GM06990 (cell line): Measurements from ENCODE around the gene CDK2.

Source experiments
- DNase-seq: peaks from one replicate; pipeline ENCODE4 v3.0.0-alpha.2; 2011; ENCODE audit not compliant: insufficient read length; ENCODE audit errors: extremely low read depth
- H3K27me3 ChIP-seq: replicated peaks from 2 replicates; pipeline ENCODE4 v1.6.0; 2011; ENCODE audit warnings: low read length; ENCODE audit not compliant: control insufficient read depth, insufficient read depth
- H3K36me3 ChIP-seq: 2 replicates; pipeline ENCODE4 v1.5.1; 2011; ENCODE audit warnings: low read length; ENCODE audit not compliant: control insufficient read depth, insufficient read depth
- H3K4me3 ChIP-seq: replicated peaks from 2 replicates; pipeline ENCODE4 v1.5.1; 2011; ENCODE audit warnings: low read depth, mild to moderate bottlenecking, control low read depth, low read length
- TF ChIP-seq, protein P1 (sequence below): IDR thresholded peaks from 2 replicates; pipeline ENCODE4 v1.5.1; 2011; ENCODE audit warnings: low read length, control low read depth, mild to moderate bottlenecking, inconsistent platforms; ENCODE audit not compliant: insufficient read depth, poor library complexity, severe bottlenecking

Gene CDK2

DNA sequence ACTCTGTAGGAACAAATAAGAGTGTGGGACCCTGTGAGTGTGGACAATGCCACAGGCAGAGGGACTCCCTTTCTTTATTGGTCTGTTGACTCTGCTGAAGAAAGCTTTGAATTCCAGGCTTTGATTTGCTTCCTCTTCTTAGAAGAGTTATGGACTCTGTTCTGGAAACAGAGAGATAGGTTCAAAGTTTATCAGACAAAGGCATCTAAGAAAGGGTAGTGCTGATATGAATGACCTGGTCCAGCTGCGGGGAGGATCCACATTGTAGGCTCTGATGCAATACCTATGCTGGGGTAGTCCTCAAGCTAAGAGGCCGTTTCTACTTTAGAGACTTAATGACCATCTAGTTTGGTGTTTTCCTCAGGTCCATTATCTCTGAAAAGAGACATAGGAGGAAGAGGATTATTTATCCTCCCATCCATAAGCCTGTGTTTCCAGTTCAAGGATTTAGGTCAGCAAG lies 43.5 kb downstream of the CDK2 start:
- TF ChIP-seq, protein P1, sequence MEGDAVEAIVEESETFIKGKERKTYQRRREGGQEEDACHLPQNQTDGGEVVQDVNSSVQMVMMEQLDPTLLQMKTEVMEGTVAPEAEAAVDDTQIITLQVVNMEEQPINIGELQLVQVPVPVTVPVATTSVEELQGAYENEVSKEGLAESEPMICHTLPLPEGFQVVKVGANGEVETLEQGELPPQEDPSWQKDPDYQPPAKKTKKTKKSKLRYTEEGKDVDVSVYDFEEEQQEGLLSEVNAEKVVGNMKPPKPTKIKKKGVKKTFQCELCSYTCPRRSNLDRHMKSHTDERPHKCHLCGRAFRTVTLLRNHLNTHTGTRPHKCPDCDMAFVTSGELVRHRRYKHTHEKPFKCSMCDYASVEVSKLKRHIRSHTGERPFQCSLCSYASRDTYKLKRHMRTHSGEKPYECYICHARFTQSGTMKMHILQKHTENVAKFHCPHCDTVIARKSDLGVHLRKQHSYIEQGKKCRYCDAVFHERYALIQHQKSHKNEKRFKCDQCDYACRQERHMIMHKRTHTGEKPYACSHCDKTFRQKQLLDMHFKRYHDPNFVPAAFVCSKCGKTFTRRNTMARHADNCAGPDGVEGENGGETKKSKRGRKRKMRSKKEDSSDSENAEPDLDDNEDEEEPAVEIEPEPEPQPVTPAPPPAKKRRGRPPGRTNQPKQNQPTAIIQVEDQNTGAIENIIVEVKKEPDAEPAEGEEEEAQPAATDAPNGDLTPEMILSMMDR = no peak
- no peak for DNase-seq
- H3K27me3 ChIP-seq = no peaks in the 10 kb centered on the region
- H3K4me3 ChIP-seq = no peak overlapping the region
- no peaks in the 10 kb centered on the region for H3K36me3 ChIP-seq

DNA sequence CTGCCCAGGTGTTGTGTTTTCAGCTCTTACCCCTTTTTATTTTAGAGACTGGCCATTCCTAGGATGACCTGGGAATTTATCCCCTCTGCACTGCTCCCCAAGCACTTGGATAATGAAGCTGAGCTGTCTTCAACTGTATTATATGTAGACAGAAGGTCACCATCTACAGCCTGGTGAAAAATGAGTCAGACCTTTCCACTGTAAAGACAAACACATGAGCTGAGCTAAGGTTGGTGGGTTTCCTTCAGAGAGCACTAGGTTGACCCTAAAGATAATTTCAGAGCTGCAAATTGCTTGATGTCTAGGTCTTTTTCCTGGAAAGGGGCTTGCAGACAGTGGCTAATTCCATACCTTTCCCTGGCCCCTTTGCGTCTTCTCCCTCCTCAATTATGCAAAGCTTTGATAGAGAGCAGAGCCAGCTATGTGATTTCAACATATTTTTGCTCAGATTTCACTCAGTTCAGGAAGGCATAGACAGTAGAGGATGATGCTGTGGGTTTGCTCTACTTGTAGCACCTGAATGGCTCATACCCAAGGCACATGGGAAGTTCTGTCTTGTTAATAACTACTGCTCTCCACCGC lies 45.0 kb downstream of the CDK2 start:
- Histone ChIP-seq H3K4me3 (no peak overlapping the region), H3K27me3 (no peaks in the 10 kb centered on the region), H3K36me3 (no peaks in the 10 kb centered on the region)
- TF ChIP-seq, protein P1 = no peak
- no peak for DNase-seq

DNA sequence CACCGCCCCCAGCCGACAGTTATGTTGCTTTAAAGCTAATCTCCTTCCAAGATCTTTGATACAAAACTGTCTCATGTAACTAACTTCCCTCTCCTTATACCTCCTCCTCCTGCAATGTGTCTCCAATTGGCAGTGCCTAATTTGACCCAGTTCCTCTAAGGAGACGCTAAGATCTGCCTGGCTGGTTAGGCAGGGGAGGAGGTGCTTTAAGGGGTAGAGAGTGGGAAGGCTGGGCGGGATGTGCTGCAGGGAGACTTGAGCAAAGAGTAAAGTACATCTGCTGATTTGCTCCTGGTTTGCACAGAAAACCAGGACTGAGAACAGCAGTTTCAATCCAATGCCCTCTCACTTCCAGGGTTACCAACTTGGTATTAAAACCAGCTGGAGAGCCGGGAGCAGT lies 46.9 kb downstream of the CDK2 start:
- no peak for DNase-seq
- Histone ChIP-seq H3K4me3 (no peak overlapping the region), H3K27me3 (no peaks in the 10 kb centered on the region), H3K36me3 (no peaks in the 10 kb centered on the region)
- TF ChIP-seq, protein P1 = no peak

DNA sequence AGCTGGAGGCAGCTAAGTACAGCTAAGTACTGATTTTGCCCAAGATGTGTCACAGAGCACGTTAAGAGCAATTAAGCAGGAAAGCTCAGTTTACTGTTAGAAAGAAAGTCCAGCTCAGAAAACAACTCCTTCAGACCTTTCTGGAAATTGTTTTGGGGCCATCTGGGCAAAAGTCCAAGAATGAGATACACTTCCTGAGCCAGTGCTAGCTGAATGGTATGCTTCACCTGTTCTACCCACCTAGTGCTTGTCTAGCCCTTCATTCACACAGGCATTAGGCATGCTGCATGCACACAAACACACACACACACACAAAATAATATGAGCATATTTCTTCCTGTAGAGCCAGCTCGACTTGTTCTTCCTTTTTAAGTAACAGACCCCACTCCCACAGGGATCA lies 47.6 kb downstream of the CDK2 start:
- TF ChIP-seq, protein P1 = no peak
- H3K36me3 ChIP-seq = no peaks in the 10 kb centered on the region
- no peak overlapping the region for H3K4me3 ChIP-seq
- no peaks in the 10 kb centered on the region for H3K27me3 ChIP-seq
- DNase-seq = no peak

DNA sequence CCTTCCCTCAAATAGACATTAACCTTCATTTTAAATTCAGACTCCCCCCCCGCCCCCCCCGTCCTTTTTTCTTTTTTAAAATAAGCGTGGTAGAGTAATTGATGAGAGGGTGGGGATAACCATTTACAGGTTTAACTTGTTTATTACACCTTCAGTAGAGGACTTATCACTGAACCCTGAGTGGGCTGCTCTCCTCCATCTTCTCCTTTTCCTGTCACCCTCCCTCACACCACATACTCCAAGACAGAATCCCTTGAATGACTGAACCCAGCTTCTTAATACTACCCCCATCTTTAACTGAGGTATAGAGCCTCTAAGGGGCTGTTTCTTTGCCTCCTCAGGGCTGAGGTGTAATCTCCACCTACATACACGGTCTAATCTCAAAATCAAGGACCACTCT lies 50.6 kb downstream of the CDK2 start:
- H3K4me3 ChIP-seq = no peak overlapping the region
- TF ChIP-seq, protein P1 = no peak

DNA sequence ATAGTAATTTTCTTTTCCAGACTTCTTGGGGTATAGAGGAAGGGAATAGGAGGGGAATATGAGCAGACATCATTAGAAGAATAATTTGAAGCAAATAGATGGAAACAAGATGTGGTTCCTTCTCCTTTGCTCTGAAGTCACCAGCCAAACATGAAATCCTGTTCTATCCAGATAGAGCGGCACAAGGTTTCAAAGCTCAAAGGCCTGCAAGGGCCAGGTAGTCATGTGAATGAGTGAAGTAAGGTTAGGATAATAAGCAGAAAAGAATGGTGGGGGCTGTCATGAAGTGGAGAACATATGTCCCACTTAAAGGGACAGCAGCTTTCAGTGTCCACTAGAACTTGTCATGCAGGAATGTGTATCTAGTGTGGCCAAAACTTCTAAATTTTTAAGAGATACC lies 51.7 kb downstream of the CDK2 start:
- Histone ChIP-seq H3K4me3 (no peak overlapping the region), H3K36me3 (no peaks in the 10 kb centered on the region), H3K27me3 (no peaks in the 10 kb centered on the region)
- TF ChIP-seq, protein P1 = no peak
- no peak for DNase-seq

More for the DNA sequence above, 50.6 kb downstream of the CDK2 start:
- Histone ChIP-seq H3K36me3 (no peaks in the 10 kb centered on the region), H3K27me3 (no peaks in the 10 kb centered on the region)
- no peak for DNase-seq
